H54 (cell line): ENCODE results near the gene CLEC20A.
A peak's percentile ranks its signal among the peaks of the same experiment; 100 is the strongest.
"Not testable (repeated sequence)": the region's sequence is repeated elsewhere in the genome, so short reads cannot be mapped to it uniquely, and the experiment has no call there.

Source experiments
- DNase-seq: peaks from one replicate; pipeline ENCODE4 v3.0.0; 2011; ENCODE audit warnings: low spot score, mixed read lengths; ENCODE audit not compliant: insufficient read length
- FAIRE-seq: peaks from 3 replicates; lab custom pipeline; 2011; peaks lifted over from hg19 to GRCh38; lab: Jason Lieb, UNC
- POLR2A ChIP-seq: IDR thresholded peaks from 2 replicates; pipeline ENCODE4 v1.6.1; 2011; ENCODE audit warnings: low read depth, mild to moderate bottlenecking, low read length

CLEC20A gene

GRCh38 chr1:178516110-178516509, 19.3 kb upstream of the CLEC20A start:
- TF ChIP-seq POLR2A, result no peak
- FAIRE-seq, result no peak

DNA sequence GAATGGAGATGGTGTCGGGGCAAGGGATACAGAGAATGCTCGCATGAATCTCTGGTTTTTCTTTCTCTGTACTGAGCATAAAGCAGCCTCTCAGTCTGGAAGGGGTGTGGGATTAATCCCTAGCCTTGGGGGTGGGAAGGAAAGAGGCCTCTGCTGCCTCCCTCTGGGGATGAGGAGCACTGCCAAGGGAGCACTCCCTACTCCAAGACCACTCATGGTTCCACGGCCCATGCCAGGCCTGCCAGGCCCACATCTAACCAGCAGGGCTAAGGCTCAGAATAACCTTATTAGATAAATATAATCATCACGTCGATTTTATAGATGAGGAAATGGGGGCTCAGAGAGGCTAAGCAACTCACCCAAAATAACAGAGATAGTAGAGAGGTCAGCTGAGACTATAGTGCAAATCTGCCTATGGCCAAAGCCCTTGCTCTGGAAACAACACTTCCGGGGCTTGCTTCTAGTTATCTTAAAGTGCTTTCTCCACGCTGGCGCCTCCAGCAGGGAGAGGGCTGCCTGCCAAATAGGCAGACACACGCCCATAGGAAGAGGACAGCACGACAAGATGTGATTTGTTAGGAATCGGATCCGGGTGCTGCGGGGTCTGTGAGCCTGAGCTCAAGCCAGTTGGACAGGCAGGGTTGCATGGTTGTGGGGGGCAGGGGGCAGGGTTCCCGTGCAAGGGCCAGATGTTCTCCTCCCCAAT, 16.7 kb upstream of the CLEC20A start:
- FAIRE-seq, result no peak
- TF ChIP-seq POLR2A, result no peak
- no peak for DNase-seq

More at GRCh38 chr1:178516110-178516509, 19.3 kb upstream of the CLEC20A start:
- DNase-seq, result no peak

- TF ChIP-seq POLR2A, result no peak
- DNase-seq (no peak), FAIRE-seq (no peak)
Observed at GRCh38 chr1:178512566-178513277, 16.0 kb upstream of the CLEC20A start, which contains the start of gene TEX35. TSS of gene TEX35 (plus strand) at chr1:178513109. CDS start at chr1:178513189, 80 bp downstream.

DNA sequence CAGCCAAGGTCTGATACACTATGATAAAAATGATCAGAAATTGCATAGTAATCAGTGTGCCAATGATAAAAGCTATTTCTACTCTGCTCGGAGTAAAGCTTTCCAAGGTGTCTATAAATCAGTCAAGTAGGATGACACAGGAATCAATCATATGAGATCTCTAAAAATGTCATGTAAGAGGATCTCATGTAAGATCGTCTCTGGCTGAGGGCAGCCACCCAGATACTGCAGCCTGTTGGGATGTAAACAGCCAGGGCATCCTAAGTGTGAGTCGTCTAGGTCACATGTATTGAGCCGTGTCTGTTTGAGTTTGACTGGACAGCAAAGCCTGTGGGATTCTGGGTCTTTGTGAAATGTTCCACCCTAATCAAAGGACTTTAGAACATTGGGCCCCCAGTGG, 13.4 kb upstream of the CLEC20A start:
- DNase-seq (no peak), FAIRE-seq (no peak)
- TF ChIP-seq POLR2A, result no peak

- no peak for FAIRE-seq
- DNase-seq, result no peak
- TF ChIP-seq POLR2A, result no peak
Observed at GRCh38 chr1:178509414-178510007, 12.7 kb upstream of the CLEC20A start.

- FAIRE-seq (no peak), DNase-seq (no peak)
- no peak for TF ChIP-seq POLR2A
Observed at GRCh38 chr1:178506669-178507068, 9.9 kb upstream of the CLEC20A start.

DNA sequence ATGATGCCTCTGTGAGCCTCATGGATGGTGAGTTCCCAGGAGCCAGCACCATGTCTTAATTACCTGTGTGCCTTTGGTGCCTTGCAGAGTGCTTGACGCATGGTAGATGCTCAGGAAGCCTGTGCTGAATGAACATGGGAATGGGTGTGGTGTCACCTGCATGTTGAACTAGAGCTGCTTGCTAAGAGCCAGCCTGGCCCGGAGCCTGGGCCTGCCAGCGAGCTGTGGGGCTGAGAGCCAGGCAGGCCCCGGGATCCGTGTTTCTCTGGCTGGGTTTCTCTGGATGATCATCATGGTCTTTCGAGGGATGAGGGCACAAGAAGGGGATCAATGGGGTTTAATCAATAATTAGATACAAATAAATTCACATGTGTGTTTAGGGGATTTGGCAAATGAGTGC, 9.4 kb upstream of the CLEC20A start:
- FAIRE-seq (no peak), DNase-seq (no peak)
- TF ChIP-seq POLR2A, result no peak

GRCh38 chr1:178504286-178504685, 7.5 kb upstream of the CLEC20A start:
- FAIRE-seq, result no peak
- DNase-seq, result no peak
- TF ChIP-seq POLR2A, result no peak

DNA sequence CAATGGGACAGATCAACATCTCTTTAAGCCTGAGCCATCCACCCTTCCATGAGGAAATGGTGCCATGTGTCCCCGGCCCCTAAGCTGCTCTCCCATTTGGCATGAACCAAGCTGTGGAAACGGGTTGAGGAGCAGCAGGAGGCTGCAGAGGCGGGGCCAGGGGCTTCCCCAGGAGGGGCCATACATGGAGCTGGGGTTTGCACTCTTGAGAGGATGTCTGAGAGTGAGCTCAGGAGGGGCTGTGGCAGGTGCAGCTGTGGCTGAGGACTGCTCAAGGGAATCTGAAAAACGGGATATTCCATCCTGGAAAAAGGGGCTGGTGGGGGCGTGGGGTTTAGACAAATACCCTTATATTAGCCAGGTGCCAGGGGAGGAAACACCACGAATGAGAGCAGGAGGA, 7.1 kb upstream of the CLEC20A start:
- FAIRE-seq (no peak), DNase-seq (no peak)
- TF ChIP-seq POLR2A, result no peak

- not testable (repeated sequence) for FAIRE-seq, DNase-seq
Observed at GRCh38 chr1:178503316-178503715, 6.6 kb upstream of the CLEC20A start.

GRCh38 chr1:178502856-178503255, 6.1 kb upstream of the CLEC20A start:
- FAIRE-seq (no peak), DNase-seq (no peak)
- no peak for TF ChIP-seq POLR2A

DNA sequence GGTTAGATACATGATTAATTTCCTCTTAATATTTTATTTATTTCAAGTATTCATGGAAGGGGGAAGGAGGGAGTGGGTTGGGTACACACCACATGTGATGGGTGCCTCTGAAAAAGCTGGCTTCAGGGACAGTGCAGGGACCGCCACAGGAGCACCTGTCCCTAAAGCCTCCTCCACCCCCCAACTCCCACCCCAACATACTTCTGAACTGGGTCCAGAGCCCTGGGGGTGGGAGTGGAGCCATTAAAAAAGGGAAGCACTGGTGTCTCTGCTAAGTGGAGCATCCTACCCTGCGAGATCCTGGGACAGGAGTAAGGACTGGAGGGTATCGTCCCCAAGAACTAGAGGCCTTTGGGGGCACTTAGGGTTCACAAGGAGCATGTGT, 5.6 kb upstream of the CLEC20A start:
- DNase-seq (no peak), FAIRE-seq (no peak)
- no peak for TF ChIP-seq POLR2A

DNA sequence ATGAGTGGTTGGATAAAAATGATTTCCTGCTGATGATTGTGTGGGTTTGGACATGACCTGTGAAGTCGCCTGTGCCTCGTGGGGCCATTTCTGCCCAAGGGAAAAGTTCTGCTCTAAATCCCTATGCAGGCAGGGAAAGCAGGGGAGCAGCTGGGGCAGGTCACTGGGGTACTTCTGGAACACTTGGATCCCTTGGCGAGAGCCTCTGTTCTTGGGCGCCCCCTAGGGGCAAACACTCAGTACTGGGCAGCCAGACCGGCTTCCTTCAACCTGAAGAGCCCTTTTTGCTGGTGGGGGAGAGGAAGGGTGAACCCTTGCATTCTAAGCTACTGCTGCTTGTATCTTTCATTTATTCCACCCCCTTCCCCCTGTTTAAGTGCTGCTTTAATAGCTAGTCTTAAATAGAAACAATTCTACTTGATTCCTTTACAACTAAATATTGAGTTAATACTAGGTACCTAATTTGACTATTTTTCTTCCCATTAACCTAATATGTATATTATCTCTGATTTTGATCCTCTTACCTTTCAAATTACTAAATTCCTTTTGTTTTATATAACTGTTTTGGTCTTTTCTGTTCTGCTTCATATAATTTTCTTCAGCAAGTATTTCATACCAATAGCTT, 5.1 kb upstream of the CLEC20A start:
- TF ChIP-seq POLR2A, result no peak
- DNase-seq, result peak; percentile 81
- no peak for FAIRE-seq
